Fibroblast of pulmonary artery (primary cell): ENCODE measurements around the gene ZBTB44.
"Not testable (repeated sequence)": the region's sequence is repeated elsewhere in the genome, so short reads cannot be mapped to it uniquely, and the experiment has no call there.

ENCODE experiments used
- DNase-seq: peaks from one replicate; pipeline ENCODE4 v3.0.0-alpha.2; 2010; ENCODE audit warnings: low read depth
- H3K4me3 ChIP-seq: replicated peaks from 2 replicates; pipeline ENCODE4 v1.5.1; 2011; ENCODE audit warnings: low read depth, mild to moderate bottlenecking, control low read depth, low read length, moderate library complexity
- CTCF ChIP-seq: IDR thresholded peaks from 2 replicates; pipeline ENCODE4 v1.5.1; 2011; ENCODE audit warnings: mild to moderate bottlenecking, control low read depth, low read length, inconsistent platforms; ENCODE audit errors: missing control alignments

Gene ZBTB44

GRCh38 chr11:130237282-130238006 lies 77.3 kb downstream of the ZBTB44 start:
- TF ChIP-seq CTCF, result no peak
- DNase-seq, result no peak
- H3K4me3 ChIP-seq, result no peak overlapping the region

GRCh38 chr11:130234315-130234714 lies 80.4 kb downstream of the ZBTB44 start:
- TF ChIP-seq CTCF, result no peak
- H3K4me3 ChIP-seq, result no peak overlapping the region
- no peak for DNase-seq

DNA sequence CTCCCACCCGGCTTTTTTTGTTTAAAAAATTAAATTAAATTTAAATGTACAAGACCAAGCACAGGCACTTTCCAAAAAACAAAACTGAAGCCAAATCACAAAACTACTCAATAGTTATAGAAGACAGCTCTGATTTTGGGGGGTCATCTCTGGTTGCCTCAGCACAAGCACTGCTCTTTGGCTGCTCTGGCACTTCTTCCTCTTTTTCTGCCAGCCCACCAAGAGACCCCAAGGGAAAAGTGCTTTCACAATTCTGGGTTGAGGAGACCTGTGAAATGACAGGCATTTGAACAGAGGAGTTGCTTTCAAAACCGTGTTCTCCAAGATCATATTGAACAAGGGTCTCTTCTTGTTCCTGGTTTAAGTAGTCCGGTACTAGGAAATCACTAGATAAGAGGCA lies 80.8 kb downstream of the ZBTB44 start:
- not testable (repeated sequence) for H3K4me3 ChIP-seq, DNase-seq

DNA sequence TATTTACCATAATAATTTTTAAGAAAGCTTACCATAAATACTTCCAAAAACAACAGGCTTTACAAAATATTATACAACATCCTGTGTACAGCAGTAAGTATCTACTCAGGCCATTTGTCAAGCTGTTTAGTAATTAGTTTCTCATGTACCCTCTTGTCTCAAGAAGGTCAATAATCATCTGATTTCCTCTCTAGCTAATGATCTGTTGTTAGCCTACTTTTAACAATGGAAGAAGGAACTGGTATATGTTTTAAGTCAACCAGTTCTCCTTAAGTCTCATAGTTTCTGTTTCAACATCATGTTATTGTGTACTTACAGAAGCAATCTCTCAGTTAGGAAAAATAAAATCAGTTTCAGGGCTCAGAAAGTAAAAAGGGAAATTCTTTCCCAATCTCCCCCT lies 81.2 kb downstream of the ZBTB44 start:
- not testable (repeated sequence) for H3K4me3 ChIP-seq, DNase-seq

DNA sequence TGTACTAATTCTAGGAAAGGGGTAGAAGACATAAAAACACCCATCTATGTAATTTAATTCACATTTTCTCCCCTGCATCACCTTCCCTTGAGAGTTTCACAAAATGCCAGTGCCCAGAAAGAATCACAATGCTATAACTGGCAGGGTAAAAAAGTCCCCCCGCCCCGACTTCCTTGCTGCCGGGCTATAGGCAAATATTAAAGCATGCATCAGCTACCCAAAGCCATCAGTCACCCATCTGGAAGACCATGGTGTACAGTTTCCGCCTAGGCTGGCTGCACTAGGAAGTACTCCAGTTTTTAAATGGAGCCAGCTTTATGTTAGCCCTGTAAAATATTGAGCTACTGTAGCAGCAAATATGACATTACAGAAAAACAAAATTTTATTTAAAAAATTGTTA lies 87.3 kb downstream of the ZBTB44 start:
- no peak overlapping the region for H3K4me3 ChIP-seq
- TF ChIP-seq CTCF, result no peak
- no peak for DNase-seq

GRCh38 chr11:130223291-130223971 lies 91.3 kb downstream of the ZBTB44 start:
- H3K4me3 ChIP-seq, result no peak overlapping the region
- no peak for TF ChIP-seq CTCF
- peak; percentile 5 for DNase-seq

GRCh38 chr11:130220311-130221035 lies 94.2 kb downstream of the ZBTB44 start:
- TF ChIP-seq CTCF, result no peak
- DNase-seq, result no peak
- H3K4me3 ChIP-seq, result no peak overlapping the region

DNA sequence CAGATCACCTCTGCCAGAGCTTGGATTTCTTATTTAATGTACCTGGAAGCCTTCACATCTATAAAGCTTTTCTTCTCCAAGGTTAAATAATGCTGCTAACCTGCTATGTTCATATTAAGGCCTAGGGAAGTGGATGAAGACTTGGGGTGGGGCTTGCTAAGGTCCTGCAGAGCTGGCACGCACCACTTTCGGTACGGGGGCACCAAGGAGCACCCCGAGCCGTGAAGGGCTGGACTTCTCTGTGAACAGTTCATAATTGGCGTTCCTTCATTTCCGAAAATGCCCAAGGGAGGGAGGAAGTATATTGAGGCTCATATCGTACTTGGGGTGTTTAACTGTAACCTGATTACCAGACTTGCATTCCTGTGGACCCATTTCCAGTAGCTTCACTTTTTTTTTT lies 95.6 kb downstream of the ZBTB44 start:
- H3K4me3 ChIP-seq, result no peak overlapping the region
- no peak for DNase-seq
- no peak for TF ChIP-seq CTCF
